Activated T-cell treated with anti-CD3 and anti-CD28 coated beads, Interleukin-2, amount 50 U/mL, for 24 hours (primary cell): ENCODE results near the gene KLHL3.
A peak's percentile ranks its signal among the peaks of the same experiment; 100 is the strongest.

Experiments
- DNase-seq: peaks from one replicate; pipeline ENCODE4 v3.0.0-alpha.2; 2020
- H3K27ac Mint-ChIP-seq: 2 replicates; pipeline ENCODE4 v1.8.0; 2020; ENCODE audit warnings: mild to moderate bottlenecking, mixed read lengths
- H3K27me3 Mint-ChIP-seq: 2 replicates; pipeline ENCODE4 v1.8.0; 2020; ENCODE audit warnings: mixed read lengths
- H3K36me3 Mint-ChIP-seq: 2 replicates; pipeline ENCODE4 v1.8.0; 2020; ENCODE audit warnings: low read depth, mixed read lengths
- H3K4me1 Mint-ChIP-seq: 2 replicates; pipeline ENCODE4 v1.8.0; 2020; ENCODE audit warnings: low read depth, mixed read lengths
- H3K4me3 Mint-ChIP-seq: 2 replicates; pipeline ENCODE4 v1.8.0; 2020; ENCODE audit warnings: mild to moderate bottlenecking, moderate library complexity, mixed read lengths
- H3K9me3 Mint-ChIP-seq: 2 replicates; pipeline ENCODE4 v1.8.0; 2020; ENCODE audit warnings: mixed read lengths

Gene KLHL3

DNA sequence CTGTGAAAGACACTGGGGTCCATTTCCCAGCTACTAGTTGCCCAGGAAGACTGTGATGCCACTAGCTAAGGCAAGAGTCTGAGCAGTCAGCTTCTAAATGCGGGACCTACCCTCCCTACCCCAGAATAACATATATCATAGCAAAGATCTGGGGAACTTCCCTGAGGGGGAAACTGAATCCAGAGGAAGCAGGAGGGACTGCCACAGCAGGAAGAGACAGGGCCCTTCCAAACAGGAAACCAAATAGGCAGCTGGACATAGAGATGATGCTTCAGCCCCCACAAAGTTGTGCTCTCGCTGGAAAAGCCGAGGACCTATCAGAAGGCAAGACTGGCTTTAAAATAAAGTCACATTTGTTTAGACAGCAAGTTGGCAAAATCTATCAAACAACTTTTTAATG lies 51.1 kb downstream of the KLHL3 start:
- H3K4me3 Mint-ChIP-seq, result no peak overlapping the region

GRCh38 chr5:137681191-137681590 lies 54.7 kb downstream of the KLHL3 start:
- Mint-ChIP-seq H3K4me3 (no peak overlapping the region), H3K9me3 (no peaks in the 10 kb centered on the region)

More for the DNA sequence above, 51.1 kb downstream of the KLHL3 start:
- Mint-ChIP-seq H3K36me3 (peaks cover 22% of the 10 kb centered on the region), H3K27me3 (no peaks in the 10 kb centered on the region), H3K4me1 (no peaks in the 10 kb centered on the region), H3K9me3 (no peaks in the 10 kb centered on the region), H3K27ac (no peak overlapping the region)
- no peak for DNase-seq

GRCh38 chr5:137679910-137680309 lies 56.0 kb downstream of the KLHL3 start:
- H3K9me3 Mint-ChIP-seq, result no peaks in the 10 kb centered on the region
- no peak overlapping the region for H3K27ac Mint-ChIP-seq
- H3K27me3 Mint-ChIP-seq, result no peaks in the 10 kb centered on the region
- DNase-seq, result no peak
- H3K36me3 Mint-ChIP-seq, result peaks cover 9% of the 10 kb centered on the region
- no peaks in the 10 kb centered on the region for H3K4me1 Mint-ChIP-seq
- H3K4me3 Mint-ChIP-seq, result no peak overlapping the region

More at GRCh38 chr5:137681191-137681590, 54.7 kb downstream of the KLHL3 start:
- no peaks in the 10 kb centered on the region for H3K27me3 Mint-ChIP-seq
- no peak for DNase-seq
- peaks cover 16% of the 10 kb centered on the region for H3K36me3 Mint-ChIP-seq
- no peaks in the 10 kb centered on the region for H3K4me1 Mint-ChIP-seq
- no peak overlapping the region for H3K27ac Mint-ChIP-seq

DNA sequence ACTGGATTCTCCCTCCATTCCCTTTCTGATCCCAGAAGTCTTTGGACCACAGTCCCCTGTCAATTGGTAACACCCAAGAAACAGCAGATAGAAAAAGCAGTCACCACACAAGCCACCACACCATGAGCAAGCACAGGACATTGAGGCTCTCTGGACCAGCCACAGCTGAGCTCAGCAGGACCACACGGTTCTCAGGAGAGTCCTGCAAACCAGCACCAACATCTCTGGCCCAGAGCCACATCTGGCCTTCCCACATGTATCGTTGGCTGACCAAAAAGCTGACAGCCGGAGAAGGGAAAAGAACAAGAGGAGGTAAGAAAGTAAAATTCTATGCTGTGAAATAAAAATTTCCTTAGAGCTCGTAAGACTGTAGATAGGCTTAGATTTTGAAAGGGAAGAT lies 56.7 kb downstream of the KLHL3 start:
- Mint-ChIP-seq H3K27ac (no peak overlapping the region), H3K4me3 (no peak overlapping the region), H3K4me1 (no peaks in the 10 kb centered on the region), H3K27me3 (no peaks in the 10 kb centered on the region), H3K36me3 (peaks cover 9% of the 10 kb centered on the region), H3K9me3 (no peaks in the 10 kb centered on the region)
- DNase-seq, result no peak

GRCh38 chr5:137672881-137673280 lies 63.0 kb downstream of the KLHL3 start:
- Mint-ChIP-seq H3K4me1 (no peaks in the 10 kb centered on the region), H3K27ac (no peak overlapping the region), H3K9me3 (no peaks in the 10 kb centered on the region), H3K36me3 (peaks cover 10% of the 10 kb centered on the region), H3K4me3 (no peak overlapping the region), H3K27me3 (no peaks in the 10 kb centered on the region)
- no peak for DNase-seq

GRCh38 chr5:137672001-137672400 lies 63.9 kb downstream of the KLHL3 start:
- no peak overlapping the region for H3K27ac Mint-ChIP-seq
- H3K4me1 Mint-ChIP-seq, result peaks cover 3% of the 10 kb centered on the region

GRCh38 chr5:137669811-137670210 lies 66.1 kb downstream of the KLHL3 start:
- H3K36me3 Mint-ChIP-seq, result peaks cover 2% of the 10 kb centered on the region
- H3K27me3 Mint-ChIP-seq, result no peaks in the 10 kb centered on the region
- no peak overlapping the region for H3K4me3 Mint-ChIP-seq

More at GRCh38 chr5:137672001-137672400, 63.9 kb downstream of the KLHL3 start:
- Mint-ChIP-seq H3K9me3 (no peaks in the 10 kb centered on the region), H3K4me3 (no peak overlapping the region), H3K27me3 (no peaks in the 10 kb centered on the region), H3K36me3 (peaks cover 6% of the 10 kb centered on the region)
- DNase-seq, result no peak

DNA sequence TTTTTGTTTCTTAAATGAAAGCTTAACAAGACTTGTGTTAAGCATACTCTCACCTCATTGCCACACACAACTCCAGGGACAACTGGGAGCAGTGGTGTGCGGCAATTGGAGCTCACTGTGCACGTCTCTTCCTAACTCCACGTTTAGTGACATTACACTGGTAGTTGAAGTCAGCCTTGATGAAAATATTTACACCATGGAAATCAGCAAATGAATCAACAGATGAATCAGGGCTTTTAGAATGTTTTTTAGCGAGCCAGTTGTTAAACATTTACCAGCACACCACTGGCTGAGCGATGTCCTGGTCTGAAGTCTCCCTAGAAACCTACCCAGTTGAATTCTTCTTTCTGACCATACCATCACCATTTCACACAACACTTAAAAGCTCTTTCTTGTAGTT lies 67.3 kb downstream of the KLHL3 start:
- no peaks in the 10 kb centered on the region for H3K27me3 Mint-ChIP-seq
- peaks cover 2% of the 10 kb centered on the region for H3K36me3 Mint-ChIP-seq
- no peak overlapping the region for H3K4me3 Mint-ChIP-seq
- peaks cover 20% of the 10 kb centered on the region for H3K4me1 Mint-ChIP-seq
- H3K27ac Mint-ChIP-seq, result no peak overlapping the region
- no peak for DNase-seq
- H3K9me3 Mint-ChIP-seq, result no peaks in the 10 kb centered on the region

More at GRCh38 chr5:137669811-137670210, 66.1 kb downstream of the KLHL3 start:
- DNase-seq, result no peak
- Mint-ChIP-seq H3K27ac (no peak overlapping the region), H3K9me3 (no peaks in the 10 kb centered on the region), H3K4me1 (peaks cover 20% of the 10 kb centered on the region)

DNA sequence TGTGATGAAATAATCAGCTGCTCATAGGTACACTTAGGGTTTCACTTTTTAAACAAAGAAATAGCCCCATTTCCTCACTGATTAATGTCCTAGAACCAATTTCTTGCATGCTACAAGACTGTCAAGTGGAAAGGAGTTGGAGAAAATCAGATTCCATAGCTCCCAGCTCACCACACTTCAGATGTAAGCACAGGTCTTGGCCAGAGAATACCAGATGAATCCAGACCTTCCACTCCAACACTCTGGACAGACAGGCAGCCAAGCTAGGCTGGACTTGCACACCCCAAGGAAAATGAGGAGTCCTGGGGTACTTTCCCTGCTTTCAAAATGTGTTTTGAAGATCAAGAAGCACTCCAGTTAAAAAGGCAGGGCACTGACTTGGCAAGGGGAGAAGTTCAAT lies 68.5 kb downstream of the KLHL3 start:
- no peaks in the 10 kb centered on the region for H3K27me3 Mint-ChIP-seq
- no peaks in the 10 kb centered on the region for H3K9me3 Mint-ChIP-seq
- H3K4me3 Mint-ChIP-seq, result no peak overlapping the region
- H3K27ac Mint-ChIP-seq, result no peak overlapping the region
- peaks cover 21% of the 10 kb centered on the region for H3K4me1 Mint-ChIP-seq
- H3K36me3 Mint-ChIP-seq, result peaks cover 2% of the 10 kb centered on the region
- no peak for DNase-seq

DNA sequence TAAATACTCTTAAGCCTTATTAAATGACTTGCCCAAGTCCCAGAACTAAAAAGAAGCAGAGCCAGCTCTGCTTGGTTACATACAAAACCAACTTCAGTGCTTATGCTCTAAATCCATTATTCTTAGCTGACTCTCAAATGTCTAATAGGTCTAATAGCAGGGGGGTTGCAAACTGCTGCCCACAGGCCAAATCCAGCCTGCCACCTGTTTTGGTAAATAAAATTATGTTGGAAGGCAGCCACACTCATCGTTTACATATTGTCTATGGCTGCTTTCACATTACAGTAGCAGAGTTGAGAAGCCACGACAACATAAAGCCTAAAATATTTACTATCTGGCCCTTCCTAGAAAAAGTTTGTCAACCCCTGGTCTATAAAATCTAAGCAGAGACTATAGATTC lies 69.0 kb downstream of the KLHL3 start:
- no peak overlapping the region for H3K4me3 Mint-ChIP-seq
- no peaks in the 10 kb centered on the region for H3K27me3 Mint-ChIP-seq
- no peaks in the 10 kb centered on the region for H3K9me3 Mint-ChIP-seq
- peaks cover 24% of the 10 kb centered on the region for H3K4me1 Mint-ChIP-seq
- no peak for DNase-seq
- H3K36me3 Mint-ChIP-seq, result peaks cover 2% of the 10 kb centered on the region
- H3K27ac Mint-ChIP-seq, result peak overlapping the region; percentile 53

DNA sequence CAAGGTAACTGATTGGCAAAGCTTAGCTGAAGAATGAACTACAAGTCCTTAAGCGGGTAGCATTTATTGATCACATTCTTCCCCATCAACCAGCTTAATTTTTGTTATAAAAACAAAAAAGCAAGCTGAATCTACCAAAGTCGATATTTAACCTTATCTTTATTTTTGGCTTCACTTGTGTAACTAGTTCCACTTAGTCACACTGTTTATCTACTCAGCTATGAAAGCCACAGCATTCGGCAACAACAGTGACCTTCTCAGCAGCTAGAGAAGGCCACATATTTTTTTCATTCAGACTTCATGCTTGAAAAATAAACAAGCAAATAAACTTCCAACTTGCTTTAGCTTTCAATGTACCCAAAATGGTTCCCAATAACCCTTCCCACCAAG lies 69.4 kb downstream of the KLHL3 start:
- Mint-ChIP-seq H3K36me3 (peaks cover 2% of the 10 kb centered on the region), H3K9me3 (no peaks in the 10 kb centered on the region), H3K27ac (peak overlapping the region; percentile 53), H3K27me3 (no peaks in the 10 kb centered on the region), H3K4me3 (no peak overlapping the region), H3K4me1 (peaks cover 28% of the 10 kb centered on the region)
- no peak for DNase-seq

GRCh38 chr5:137665678-137666460 lies 70.0 kb downstream of the KLHL3 start:
- no peaks in the 10 kb centered on the region for H3K9me3 Mint-ChIP-seq
- H3K4me1 Mint-ChIP-seq, result peaks cover 31% of the 10 kb centered on the region
- no peak overlapping the region for H3K4me3 Mint-ChIP-seq
- DNase-seq, result peak; percentile 38
- peaks cover under 1% of the 10 kb centered on the region for H3K36me3 Mint-ChIP-seq
- H3K27me3 Mint-ChIP-seq, result no peaks in the 10 kb centered on the region
- H3K27ac Mint-ChIP-seq, result peak overlapping the region; percentile 53

DNA sequence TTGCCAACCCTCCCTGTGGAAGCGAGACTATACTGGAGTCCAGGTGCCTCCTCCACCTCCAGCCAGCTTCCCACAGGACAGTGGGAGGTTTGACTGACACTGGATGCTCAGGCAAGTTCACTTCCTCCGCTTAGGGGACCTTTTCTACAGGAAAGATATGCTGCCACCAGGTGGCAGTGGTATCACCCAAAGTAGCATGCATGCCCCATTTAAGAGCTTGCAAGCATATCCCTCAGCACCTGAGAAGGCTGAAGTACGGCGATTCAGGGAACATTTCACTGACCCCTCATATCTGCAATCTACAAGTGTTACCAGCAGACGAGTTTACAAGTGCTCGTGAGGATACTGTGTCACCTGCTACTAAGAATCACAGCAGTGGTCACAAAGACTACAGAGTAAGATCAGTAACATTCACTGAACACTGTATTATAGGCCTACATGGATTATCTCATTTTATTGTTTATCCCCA lies 75.5 kb downstream of the KLHL3 start:
- DNase-seq, result peak; percentile 75
- peaks cover 11% of the 10 kb centered on the region for H3K36me3 Mint-ChIP-seq
- H3K4me1 Mint-ChIP-seq, result peaks cover 20% of the 10 kb centered on the region
- no peaks in the 10 kb centered on the region for H3K9me3 Mint-ChIP-seq
- no peak overlapping the region for H3K4me3 Mint-ChIP-seq
- H3K27me3 Mint-ChIP-seq, result no peaks in the 10 kb centered on the region
- H3K27ac Mint-ChIP-seq, result no peak overlapping the region

- no peak overlapping the region for H3K4me3 Mint-ChIP-seq
- no peaks in the 10 kb centered on the region for H3K27me3 Mint-ChIP-seq
- H3K27ac Mint-ChIP-seq, result no peak overlapping the region
- H3K36me3 Mint-ChIP-seq, result peaks cover 11% of the 10 kb centered on the region
- DNase-seq, result no peak
- no peaks in the 10 kb centered on the region for H3K9me3 Mint-ChIP-seq
- H3K4me1 Mint-ChIP-seq, result peaks cover 17% of the 10 kb centered on the region
These were observed 76.7 kb downstream of the KLHL3 start for GRCh38 chr5:137659209-137659608.

GRCh38 chr5:137658324-137658723 lies 77.6 kb downstream of the KLHL3 start:
- peaks cover 11% of the 10 kb centered on the region for H3K36me3 Mint-ChIP-seq
- H3K4me3 Mint-ChIP-seq, result no peak overlapping the region
- H3K27ac Mint-ChIP-seq, result no peak overlapping the region
- H3K9me3 Mint-ChIP-seq, result no peaks in the 10 kb centered on the region
- H3K4me1 Mint-ChIP-seq, result peaks cover 17% of the 10 kb centered on the region
- no peak for DNase-seq
- H3K27me3 Mint-ChIP-seq, result no peaks in the 10 kb centered on the region
